ENCODE results near the gene CHCHD6. TPM values are rescaled to one million over a fixed set of nuclear protein-coding genes. Genes with fewer than 3 reads are reported as not detected.

Gene CHCHD6
- total RNA-seq, 1 experiment from 2014 or later: 33.0 TPM

GRCh38 chr3:126956866-126957650, 253.0 kb downstream of the CHCHD6 start:
- no peaks in the 10 kb centered on the region for H4K20me1 ChIP-seq (ENCODE audit: low read length)
- no peaks in the 10 kb centered on the region for H3K9me3 ChIP-seq (ENCODE audit: low read length)
- H3K79me2 ChIP-seq (ENCODE audit: low read length): no peaks in the 10 kb centered on the region
- no peak overlapping the region for H3K9ac ChIP-seq (ENCODE audit: low read length)
- intact Hi-C loops (cut with micrococcal nuclease): no loop called here
- no peak for ATAC-seq
- H3K9me2 ChIP-seq (replicated peaks; ENCODE audit: low read length): no peaks in the 10 kb centered on the region
- H2AFZ ChIP-seq (ENCODE audit: low read length): no peak overlapping the region
- POLR2A ChIA-PET (ENCODE audit: unreplicated experiment): no interaction called here
- H3K36me3 ChIP-seq (ENCODE audit: low read depth, low read length): no peaks in the 10 kb centered on the region
- no peak overlapping the region for H3K27ac ChIP-seq (ENCODE audit: low read length)
- CTCF ChIA-PET: no interaction called here
- no peak overlapping the region for H3K4me2 ChIP-seq (ENCODE audit: low read length)
- H3K4me1 ChIP-seq (ENCODE audit: insufficient read depth, low read length): peaks cover 27% of the 10 kb centered on the region
- BruUV-seq (replicated peaks): no TSS peak
- TF ChIP-seq EZH2 (IDR thresholded peaks at IDR 0.05; ENCODE audit: low read length, unreplicated experiment) (no peak), EZH2phosphoT487 (IDR thresholded peaks at IDR 0.05; ENCODE audit: borderline replicate concordance, low read length) (no peak)
- TF ChIP-seq, protein P1, sequence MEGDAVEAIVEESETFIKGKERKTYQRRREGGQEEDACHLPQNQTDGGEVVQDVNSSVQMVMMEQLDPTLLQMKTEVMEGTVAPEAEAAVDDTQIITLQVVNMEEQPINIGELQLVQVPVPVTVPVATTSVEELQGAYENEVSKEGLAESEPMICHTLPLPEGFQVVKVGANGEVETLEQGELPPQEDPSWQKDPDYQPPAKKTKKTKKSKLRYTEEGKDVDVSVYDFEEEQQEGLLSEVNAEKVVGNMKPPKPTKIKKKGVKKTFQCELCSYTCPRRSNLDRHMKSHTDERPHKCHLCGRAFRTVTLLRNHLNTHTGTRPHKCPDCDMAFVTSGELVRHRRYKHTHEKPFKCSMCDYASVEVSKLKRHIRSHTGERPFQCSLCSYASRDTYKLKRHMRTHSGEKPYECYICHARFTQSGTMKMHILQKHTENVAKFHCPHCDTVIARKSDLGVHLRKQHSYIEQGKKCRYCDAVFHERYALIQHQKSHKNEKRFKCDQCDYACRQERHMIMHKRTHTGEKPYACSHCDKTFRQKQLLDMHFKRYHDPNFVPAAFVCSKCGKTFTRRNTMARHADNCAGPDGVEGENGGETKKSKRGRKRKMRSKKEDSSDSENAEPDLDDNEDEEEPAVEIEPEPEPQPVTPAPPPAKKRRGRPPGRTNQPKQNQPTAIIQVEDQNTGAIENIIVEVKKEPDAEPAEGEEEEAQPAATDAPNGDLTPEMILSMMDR (conservative IDR thresholded peaks at IDR 0.05; ENCODE audit: low read depth, low read length): no peak
- H3F3A ChIP-seq (ENCODE audit: low read length, unreplicated experiment): no peaks in the 10 kb centered on the region
- H3K4me3 ChIP-seq (ENCODE audit: low read length): no peak overlapping the region
- H3K27me3 ChIP-seq (ENCODE audit: low read length): no peaks in the 10 kb centered on the region
- DNase-seq: no peak

- TF ChIP-seq, protein P1 (conservative IDR thresholded peaks at IDR 0.05; ENCODE audit: low read depth, low read length): no peak
- TF ChIP-seq EZH2 (IDR thresholded peaks at IDR 0.05; ENCODE audit: low read length, unreplicated experiment) (no peak), EZH2phosphoT487 (IDR thresholded peaks at IDR 0.05; ENCODE audit: borderline replicate concordance, low read length) (no peak)
- Histone ChIP-seq H3K9me3 (ENCODE audit: low read length) (no peaks in the 10 kb centered on the region), H3K4me1 (ENCODE audit: insufficient read depth, low read length) (peaks cover 27% of the 10 kb centered on the region), H3K9ac (ENCODE audit: low read length) (no peak overlapping the region), H3K9me2 (replicated peaks; ENCODE audit: low read length) (no peaks in the 10 kb centered on the region), H3K79me2 (ENCODE audit: low read length) (no peaks in the 10 kb centered on the region), H3K4me2 (ENCODE audit: low read length) (no peak overlapping the region), H3K27me3 (ENCODE audit: low read length) (no peaks in the 10 kb centered on the region), H3K36me3 (ENCODE audit: low read depth, low read length) (no peaks in the 10 kb centered on the region), H3K4me3 (ENCODE audit: low read length) (no peak overlapping the region), H2AFZ (ENCODE audit: low read length) (no peak overlapping the region), H4K20me1 (ENCODE audit: low read length) (no peaks in the 10 kb centered on the region), H3F3A (ENCODE audit: low read length, unreplicated experiment) (no peaks in the 10 kb centered on the region), H3K27ac (ENCODE audit: low read length) (no peak overlapping the region)
- intact Hi-C loops (cut with micrococcal nuclease): no loop called here
- no peak for DNase-seq
- no peak for ATAC-seq
- ChIA-PET POLR2A (ENCODE audit: unreplicated experiment) (no interaction called here), CTCF (no interaction called here)
- no TSS peak for BruUV-seq (replicated peaks)
Measured at GRCh38 chr3:126957776-126958637, 254.0 kb downstream of the CHCHD6 start.

Data from PC-3 (cell line).